ENCODE data around the gene PLCL2.

PLCL2 gene

DNA sequence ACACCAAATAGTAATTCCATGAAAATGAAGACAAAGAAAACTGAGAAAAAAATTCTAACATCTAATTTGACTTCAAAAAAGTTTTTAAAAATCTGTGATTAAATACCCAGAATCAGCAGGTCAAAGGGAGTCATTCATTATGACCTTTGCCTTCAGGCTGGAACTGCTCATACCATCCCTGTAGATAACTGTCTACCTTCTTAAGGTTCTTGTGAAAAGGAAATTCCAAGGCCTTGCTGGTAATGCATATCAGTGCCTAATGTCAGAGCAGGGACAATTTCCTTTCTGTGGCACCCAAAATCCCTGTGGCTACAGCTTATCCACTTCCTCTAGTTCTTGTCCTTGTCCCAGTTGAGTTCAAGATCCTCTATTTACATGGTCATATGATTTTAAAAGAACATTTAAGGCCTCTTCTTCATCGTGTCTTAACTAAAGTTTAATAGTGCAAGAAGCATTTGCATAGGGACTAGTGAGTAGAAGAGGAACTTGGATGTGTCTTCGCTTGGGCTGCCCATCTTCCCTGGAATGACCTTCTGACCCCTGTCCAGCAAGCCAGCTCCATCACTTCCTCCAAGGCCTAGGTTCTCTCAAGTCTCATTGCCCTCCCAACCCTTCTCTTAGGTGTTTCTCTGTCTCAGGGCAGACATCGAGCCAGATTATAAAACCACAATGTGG is 8.7 kb upstream of the PLCL2 start:
- no peak overlapping the region for H3K27ac ChIP-seq
- no peak for TF ChIP-seq ZFX (IDR thresholded peaks at IDR 0.05; ENCODE audit: borderline replicate concordance)

DNA sequence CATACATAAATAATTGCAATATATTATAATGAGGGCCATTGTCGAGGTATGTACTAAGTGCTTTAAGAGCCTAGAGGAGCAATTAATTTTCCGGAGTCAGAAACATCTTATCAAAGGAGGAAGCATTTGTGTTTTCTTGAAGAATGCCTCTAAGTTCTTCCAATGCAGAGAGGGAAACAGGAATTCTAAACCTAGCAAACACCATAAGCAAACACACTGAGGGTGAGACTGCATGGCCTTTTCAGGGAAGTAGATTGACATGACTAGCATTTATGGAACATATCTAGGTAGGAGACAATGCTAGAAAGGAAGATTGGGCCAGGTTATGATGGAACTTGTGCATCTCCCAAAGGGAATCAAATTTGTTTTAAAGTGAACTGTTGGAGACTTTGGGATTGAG is 7.2 kb upstream of the PLCL2 start:
- TF ChIP-seq ZFX (IDR thresholded peaks at IDR 0.05; ENCODE audit: borderline replicate concordance) (no peak), CTCF (IDR thresholded peaks at IDR 0.05) (no peak)
- H3K27ac ChIP-seq: no peak overlapping the region

DNA sequence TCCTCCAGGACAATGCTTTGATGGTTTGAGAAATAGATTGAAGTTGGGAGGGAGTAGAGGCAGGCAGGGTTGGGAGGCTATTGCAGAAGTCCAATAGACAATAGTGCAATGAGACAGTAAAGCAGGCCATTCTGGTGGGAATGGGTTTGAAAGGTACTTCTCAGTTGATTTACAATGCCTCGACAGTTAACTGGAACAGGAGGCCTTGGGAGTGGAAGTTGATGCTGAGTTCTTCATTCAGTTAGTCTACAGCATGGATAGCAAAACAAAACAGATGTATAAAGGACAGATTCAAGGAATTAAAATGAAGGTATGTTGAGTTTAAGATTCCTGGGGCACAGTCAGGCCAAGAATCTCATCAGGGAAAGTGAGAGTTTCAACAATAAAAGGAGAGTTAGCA is 6.8 kb upstream of the PLCL2 start:
- TF ChIP-seq ZFX (IDR thresholded peaks at IDR 0.05; ENCODE audit: borderline replicate concordance): no peak
- no peak for TF ChIP-seq CTCF (IDR thresholded peaks at IDR 0.05)
- H3K27ac ChIP-seq: no peak overlapping the region

DNA sequence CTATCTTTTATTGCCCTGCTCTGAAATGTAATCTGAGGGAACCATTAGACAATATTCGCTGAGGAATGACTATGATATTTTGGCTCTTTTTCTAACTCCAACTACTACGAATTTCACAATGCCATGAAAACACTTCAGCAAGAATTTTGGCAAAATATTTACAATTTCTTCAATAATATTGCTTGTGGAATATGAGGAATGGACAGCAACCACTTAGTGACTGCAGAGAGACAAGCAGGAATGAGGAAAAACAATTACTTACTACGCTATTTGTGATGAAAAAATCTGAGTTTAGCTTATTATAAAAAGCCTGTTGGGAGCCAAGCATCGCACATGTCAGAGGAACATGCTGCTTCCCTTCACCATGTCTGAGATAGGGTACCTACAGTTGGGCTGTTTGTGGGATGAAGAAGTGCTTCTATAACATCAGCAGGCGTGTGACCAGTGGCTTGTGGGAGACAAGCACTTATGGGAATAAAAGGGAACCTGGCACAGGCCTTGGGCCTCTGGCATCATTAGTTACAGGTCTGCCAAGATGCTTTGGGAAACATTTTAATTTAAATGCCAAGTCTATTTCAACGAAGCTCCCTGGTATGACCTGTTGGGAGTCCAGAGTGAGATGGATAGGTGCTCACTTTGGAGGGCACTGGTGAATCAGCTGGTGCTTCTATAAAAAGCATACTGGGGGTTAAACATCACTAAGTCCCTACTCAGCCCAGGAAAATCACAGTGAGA is 2.7 kb upstream of the PLCL2 start:
- no peak overlapping the region for H3K27ac ChIP-seq
- TF ChIP-seq CTCF (IDR thresholded peaks at IDR 0.05) (no peak), ZFX (IDR thresholded peaks at IDR 0.05; ENCODE audit: borderline replicate concordance) (no peak)

DNA sequence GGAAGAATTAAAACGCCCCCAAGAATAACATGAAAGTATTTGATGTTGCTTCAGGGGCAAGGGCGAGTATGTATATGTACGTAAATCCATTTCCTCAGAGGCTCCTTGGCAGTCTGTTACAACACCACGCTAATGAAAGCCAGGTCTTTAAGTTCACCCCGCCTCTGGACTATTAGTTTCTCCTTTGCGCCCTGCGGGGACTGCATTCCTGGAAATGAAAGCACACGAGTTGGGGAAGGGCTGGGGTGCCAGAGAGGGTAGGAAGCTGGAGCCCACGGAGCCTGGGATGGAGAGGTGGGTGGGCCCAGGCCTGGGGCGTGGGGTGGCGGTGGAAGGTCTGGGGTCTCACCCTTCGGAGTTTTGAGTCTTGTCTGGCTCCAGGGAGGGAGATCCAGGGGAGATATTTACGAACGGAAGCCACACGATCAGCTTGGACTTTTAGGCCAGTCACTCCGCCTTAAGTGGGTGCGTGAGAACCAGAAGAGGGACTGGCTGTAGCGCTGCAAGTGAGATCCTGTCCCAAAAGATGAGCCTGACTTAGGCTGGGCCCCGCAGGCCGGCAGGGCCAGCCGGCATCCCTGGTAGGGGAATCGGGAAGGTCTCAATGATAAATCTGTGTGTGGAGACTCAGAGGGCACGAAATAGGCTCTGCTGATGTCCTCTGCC is 1.6 kb upstream of the PLCL2 start:
- TF ChIP-seq ZFX (IDR thresholded peaks at IDR 0.05; ENCODE audit: borderline replicate concordance): no peak
- H3K27ac ChIP-seq: no peak overlapping the region

DNA sequence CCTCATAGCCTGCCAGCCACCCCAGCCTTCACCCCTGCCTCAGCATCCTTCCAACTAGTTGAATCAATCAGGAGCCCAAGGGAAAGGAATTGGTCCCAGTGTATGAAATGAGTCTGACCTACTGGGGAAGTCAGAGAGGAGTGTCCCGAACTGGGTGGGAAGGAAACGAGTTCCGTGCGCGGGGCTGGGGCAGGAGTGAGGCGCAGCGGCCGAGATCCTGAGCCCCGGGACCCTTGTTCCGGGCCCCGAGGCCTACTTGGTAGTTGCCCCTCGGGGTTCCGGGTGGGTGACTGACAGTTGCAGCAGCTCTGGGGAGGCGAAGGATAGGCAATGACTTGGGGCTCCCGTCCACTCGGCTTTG is 1.1 kb upstream of the PLCL2 start:
- H3K27ac ChIP-seq: no peak overlapping the region
- TF ChIP-seq CTCF (IDR thresholded peaks at IDR 0.05) (no peak), ZFX (IDR thresholded peaks at IDR 0.05; ENCODE audit: borderline replicate concordance) (no peak)

- peak overlapping the region; percentile 40 for H3K27ac ChIP-seq
These were observed 539 bp upstream of the PLCL2 start for GRCh38 chr3:16884084-16884747.

More at GRCh38 chr3:16884084-16884747, 539 bp upstream of the PLCL2 start:
- TF ChIP-seq ZFX (IDR thresholded peaks at IDR 0.05; ENCODE audit: borderline replicate concordance): no peak
- TF ChIP-seq CTCF (IDR thresholded peaks at IDR 0.05): peak; percentile 81
